HG03565 (cell line): ENCODE data around the gene PON2.
"Not testable (repeated sequence)": the region's sequence is repeated elsewhere in the genome, so short reads cannot be mapped to it uniquely, and the experiment has no call there.

Source experiments
- ATAC-seq: cut with Tn5 transposase; IDR thresholded peaks from one replicate; pipeline ENCODE4 v1.9.1; 2021; ENCODE audit warnings: mild to moderate bottlenecking, moderate library complexity; ENCODE audit not compliant: unreplicated experiment

The PON2 gene

DNA sequence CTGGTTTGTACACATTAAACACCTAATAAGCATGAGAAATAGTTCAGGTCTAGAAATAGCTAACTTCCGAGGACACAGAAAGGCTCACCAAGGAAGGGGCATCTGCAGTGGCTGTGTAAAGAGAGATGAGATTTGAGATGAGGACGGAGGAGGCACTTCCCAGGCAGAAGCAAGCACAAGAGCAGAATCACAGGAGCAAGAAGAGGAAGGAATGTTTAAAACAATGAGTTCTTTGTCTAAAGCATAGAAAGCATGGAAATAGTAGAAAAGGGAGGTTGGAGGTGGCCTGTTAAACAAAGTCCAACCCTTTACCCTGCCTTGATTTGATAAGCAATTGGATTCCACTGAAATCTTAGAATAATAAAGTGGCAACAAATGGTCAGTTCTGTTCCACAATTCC lies 27.1 kb downstream of the PON2 start:
- ATAC-seq: no peak

DNA sequence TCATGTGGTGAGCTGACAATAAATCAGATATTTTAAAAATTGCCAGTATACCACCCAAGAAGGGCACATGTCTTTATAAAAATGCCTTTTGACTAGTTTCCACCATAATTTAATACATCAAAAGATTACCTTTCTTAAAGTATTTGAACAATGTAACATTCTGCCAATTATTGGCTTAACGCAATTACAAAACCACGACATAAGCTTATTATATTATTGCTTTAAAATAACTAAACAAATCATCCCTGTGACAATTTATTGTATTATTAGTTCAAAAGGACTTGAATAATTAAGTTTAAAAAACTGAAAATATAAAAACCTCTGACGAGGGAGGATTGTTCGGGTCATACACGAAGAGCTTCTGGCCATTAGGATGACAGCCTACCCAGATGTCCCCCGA lies 29.0 kb downstream of the PON2 start:
- ATAC-seq: no peak

DNA sequence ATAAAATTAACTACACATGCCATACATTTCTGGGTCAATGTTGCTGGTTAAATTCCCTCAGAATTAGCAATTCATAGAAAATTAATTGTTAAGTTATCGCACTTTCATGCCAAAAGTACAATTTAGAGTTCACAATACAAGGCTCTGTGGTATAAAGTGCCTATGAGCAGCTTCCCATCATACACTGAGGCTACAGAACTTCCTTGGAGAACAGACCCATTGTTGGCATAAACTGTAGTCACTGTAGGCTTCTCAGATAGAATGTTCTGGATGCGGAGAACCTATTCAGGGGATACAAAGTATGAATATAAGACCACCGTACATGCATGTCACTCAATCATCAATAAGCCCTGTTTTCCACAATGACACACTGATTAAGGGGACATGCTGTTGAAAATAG lies 29.6 kb downstream of the PON2 start:
- no peak for ATAC-seq

DNA sequence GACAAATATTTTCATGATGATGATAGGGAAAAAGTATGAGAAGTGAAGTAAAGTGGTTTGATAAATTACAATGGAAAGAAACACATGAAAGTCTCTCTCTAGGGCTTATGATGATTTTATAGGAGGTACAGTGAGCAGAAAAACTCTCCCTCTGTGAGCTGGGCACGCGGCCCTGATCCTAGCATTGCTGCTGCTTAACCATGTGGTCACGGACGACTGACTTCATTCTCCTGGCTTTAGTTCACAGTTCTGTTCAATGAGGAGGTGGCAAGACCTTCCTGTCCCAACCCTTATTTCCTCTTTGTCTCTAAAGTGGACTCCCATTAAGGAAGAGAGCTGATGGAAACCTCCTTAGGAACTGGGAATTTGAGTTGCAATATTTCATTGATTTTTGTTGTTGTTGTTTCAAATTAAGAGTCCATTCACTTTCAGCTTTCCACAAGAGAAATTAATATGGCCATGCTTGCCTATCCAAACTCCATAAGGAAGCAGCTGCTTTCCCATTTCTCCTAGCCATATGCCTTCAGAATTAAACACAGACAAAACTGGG lies 30.4 kb downstream of the PON2 start:
- ATAC-seq: no peak

DNA sequence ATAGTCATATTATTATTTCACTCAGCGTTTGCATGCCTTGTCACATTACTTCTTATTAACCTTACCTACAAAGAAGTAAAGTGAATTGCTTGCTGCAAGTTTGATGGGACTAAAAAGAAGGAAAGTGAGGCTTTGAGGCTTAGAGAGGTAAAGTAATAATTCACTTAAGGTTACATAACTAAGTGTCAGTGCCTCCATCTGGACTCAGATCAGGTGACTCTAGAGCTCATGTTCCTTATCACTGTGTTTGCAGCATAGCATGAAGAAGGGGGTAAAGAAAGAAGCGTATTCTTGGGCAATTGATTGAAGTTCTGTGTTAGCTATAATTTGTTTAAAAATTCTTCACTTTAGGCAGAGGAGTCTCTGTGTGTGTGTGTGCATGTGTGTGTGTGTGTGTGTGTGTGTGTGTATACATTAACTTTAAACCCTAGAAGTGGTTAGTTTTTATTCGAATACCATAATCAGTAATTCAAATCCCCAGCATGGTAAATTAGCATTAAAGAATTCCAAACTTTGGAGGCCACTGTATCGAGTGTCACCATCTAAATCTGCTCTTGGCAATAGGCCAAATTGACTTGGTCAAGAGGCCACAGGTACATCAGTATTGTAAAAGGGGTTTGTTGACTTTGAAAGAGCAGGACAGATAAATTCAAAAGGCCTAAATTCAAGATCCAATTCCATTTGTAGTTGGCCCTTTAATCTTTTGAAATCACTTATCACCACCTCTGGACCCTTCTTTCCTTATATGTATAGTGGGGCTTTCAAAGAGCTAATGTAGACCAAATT lies 36.5 kb downstream of the PON2 start:
- ATAC-seq: no peak

DNA sequence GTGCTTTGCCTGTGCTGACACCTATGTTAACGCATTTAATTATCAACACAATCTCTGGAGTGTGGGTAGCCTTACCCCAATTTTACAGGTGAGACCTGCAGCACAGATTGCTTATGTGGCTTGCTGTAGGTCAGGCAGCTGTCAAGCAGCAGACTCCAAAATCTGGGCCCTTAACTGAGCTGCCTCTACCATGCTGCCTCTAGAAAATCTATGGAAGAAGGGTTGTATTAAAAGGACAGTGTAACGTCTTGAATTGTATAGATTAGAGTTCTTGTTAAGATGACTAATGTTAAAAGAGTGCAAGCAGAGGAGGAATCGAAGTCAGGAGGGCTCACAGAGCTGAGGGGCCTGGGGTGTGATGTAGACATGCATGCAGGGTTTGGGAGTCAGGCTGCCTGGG lies 37.4 kb downstream of the PON2 start:
- no peak for ATAC-seq

DNA sequence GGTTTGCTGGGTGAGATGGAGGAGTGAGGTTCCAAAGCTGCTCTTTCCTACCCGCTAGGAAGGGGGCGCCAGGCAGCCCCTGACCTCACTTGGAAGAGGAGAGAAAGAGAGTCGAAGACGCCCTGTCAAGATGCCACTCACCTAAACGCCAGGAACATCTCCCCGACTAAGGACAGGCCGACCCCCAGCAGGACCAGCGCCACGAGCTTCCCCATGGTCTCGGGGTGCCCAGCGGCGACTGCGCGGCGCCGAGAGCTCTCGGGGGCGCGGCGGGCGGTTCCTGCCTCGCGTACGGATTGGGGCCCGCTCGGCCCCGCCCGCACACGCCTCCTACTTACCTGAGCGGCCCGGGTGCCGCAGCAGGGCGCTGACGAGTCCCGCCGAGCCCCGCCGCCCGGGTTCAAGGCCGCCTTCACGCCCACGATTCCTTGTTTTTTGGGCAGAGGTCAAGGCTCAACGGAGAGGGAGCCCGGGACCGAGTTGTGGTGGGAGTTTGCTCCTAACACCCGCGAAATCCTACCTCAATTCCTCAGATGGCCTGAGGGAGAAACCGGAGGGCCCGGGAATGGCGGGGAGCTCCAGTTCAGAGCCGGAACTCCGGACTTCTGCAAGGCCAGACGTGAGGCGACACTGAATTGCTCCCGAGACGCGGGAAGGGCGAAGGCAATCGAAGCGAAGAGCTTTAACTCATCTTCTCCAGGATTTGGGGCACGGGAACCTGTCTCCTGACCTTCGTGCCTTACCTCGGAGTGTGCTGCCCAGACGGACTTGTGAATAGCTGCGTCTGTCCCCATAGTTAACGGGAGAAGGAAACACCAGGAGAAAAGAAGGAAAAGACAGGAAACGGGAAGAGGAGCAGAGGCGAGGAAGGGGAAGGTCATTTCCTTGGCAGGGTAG lies 38.4 kb downstream of the PON2 start, which contains the start of gene PON3:
TSS of gene PON3 (minus strand) at position 240 of the 897 bp plus-strand sequence. CDS start at position 215, 25 bp downstream.
- no peak for ATAC-seq

DNA sequence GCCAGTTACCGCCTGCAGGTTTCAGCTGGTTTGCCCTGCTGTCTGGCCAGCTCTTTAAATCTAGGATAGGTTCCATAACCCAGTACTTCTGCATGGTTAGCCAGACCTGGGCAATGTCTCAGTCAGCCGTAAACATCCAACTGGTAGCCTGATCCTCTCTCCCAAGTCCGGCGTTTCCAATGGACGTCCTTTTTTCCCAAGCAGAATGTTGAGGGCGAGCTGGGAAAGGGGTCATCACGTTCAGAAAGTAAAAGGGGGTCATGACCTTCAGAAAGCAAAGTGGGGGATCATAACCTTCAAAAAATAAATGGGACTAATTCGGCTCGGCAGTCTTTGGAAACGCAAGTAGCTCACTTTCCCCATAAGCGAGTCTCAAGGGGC lies 39.1 kb downstream of the PON2 start:
- ATAC-seq: no peak

DNA sequence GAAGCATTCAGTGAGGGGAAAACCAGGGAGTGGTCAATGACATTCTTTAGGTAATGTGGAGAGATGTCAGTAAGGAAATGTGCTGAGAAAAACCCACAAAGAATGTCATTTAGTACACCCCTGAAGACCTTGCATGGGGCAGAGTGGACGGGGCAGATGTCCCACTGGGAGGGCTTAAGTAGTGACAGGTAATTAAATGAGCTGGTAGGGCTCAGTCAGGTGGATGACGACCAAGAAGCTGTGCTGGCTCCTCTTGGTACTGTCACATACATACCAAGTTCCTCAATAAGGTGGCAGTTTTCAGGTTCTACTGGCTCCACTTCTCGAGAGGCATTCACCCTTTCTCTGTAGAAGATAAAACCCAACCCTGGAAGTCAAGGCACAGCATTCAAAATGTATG lies 40.5 kb downstream of the PON2 start:
- no peak for ATAC-seq

DNA sequence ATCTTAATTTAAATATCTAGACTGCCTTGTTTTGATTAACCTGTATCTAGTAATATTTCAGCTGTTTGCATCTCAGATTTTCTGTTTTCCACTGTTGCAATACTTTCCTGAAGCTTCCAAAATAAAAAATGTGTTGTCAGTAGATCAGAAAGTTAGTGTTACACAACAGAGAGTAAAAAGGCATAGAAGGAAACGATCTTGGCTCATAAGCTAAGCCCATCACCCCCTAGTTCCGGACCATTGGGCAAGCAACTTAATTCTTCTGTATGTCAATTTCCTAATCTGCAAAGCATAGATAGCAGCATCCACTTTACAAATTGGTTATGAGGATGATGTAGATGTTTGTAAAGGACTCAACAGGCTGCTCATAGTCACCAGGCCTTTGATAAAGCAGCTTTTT lies 43.1 kb downstream of the PON2 start:
- no peak for ATAC-seq

DNA sequence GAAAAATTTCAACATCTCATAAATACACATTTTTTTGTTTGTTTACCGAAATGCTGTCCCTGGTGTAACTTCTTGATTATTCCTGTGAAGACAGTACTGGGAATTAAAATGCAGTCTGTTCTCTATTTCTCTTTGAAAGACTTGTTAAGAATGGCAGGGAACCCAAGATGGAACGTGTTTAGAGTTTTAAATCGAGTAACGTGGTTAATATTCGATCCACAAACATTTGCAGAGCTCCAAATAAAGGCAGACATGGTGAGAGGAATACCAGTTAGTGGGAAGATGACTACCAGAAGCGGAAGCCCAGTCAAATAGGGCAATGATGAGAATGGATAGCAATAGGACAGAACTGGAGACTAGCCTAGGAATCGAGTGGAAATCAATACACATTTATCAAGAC lies 45.3 kb downstream of the PON2 start:
- no peak for ATAC-seq

DNA sequence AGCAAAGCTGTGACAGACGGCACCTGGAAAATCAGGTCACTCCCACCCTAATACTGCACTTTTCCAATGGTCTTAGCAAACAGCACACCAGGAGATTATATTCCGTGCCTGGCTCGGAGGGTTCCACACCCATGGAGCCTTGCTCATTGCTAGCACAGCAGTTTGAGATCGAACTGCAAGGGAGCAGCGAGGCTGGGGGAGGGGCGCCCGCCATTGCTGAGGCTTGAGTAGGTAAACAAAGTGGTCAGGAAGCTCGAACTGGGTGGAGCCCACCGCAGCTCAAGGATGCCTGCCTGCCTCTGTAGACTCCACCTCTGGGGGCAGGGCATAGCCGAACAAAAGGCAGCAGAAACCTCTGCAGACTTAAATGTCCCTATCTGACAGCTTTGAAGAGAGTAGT lies 55.4 kb downstream of the PON2 start:
- not testable (repeated sequence) for ATAC-seq

DNA sequence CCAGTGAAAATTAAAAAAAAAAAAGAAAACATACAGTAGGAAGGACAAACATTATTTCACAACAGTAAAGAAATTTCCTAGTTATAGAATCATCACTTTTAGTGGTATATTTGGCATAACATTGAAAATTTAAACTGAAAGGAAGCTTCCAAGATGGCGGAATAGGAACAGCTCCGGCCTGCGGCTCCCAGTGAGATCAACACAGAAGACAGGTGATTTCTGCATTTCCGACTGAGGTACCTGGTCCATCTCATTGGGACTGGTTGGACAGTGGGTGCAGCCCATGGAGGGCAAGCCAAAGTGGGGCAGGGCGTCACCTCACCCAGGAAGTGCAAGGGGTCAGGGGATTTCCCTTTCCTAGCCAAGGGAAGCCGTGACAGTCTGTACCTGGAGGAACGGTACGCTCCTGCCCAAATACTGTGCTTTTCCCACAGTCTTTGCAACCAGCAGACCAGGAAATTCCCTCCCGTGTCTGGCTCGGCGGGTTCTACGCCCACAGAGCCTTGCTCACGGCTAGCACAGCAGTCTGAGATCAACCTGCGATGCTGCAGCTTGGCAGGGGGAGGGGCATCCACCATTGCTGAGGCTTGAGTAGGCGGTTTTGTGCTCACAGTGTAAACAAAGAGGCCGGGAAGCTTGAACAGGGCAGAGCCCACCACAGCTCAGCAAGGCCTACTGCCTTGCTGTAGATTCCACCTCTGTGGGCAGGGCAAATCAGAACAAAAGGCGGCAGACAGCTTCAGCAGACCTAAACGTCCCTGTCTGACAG lies 58.0 kb downstream of the PON2 start:
- ATAC-seq: no peak

DNA sequence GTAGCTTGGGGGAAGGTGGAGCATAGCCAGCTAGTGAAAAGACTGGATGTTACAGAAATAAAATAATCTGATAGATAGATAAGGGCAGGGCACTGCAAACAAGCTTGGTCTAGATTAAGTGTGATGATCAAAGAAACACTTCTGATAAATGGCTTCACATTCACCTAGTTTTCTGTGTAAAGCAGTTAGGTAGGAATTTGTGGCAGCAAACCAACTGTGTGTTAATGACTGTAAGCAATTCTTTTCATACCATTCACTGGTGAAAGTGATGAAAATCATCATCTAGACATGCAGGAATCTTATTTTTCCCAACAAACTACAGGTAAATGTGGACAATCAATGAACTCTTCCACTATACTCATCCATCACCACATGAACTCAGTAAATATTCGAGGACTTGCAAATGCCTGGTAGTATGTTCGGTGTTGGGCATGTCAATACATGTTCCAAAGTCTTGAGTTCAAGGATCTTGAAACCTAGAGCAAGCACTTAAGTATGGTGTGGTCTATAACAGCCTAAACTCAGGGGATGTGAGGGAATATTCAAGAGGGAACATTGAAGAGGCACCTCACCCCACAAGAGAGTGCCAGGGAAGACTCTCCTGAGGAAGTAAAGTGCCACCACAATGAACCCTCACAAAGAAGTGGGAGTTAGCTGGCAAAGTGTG lies 59.1 kb downstream of the PON2 start:
- ATAC-seq: no peak

DNA sequence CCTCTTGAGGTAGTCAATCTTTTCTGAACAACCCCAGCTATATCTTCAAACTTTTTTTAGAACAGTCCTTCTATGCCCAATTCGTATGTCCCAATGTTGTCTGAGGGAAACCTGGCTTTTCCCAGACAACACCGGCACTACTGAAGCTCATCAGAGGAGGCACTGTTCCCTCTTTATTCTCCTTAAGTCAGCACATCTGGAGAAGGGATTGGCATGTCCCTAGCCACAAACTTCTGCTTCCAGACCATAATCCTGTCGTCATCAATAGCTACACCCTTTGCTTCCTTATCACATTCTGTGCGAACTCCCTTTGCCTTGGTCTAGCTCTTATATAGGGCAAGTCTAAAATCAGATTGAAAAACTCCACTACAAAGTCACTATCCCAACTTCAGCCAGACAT lies 61.5 kb downstream of the PON2 start:
- no peak for ATAC-seq

DNA sequence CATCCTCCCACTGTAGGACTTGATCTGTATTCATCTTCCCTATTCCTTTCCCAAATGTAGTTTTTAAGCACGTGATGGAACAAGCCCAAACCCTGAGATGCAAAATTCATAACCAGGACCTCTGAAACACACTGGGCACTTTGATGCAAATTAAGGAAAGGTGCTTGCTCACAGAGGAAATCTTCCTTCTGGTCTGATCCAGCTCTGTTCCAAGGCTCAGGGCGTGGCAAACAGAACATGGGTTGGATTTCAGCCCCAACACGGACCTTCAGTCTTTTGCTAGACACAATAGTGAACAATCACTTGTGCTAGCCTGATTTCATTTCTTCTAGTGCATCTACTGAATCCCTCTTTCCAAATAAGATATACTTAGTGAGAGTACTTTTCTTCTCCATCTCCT lies 66.6 kb downstream of the PON2 start:
- no peak for ATAC-seq

DNA sequence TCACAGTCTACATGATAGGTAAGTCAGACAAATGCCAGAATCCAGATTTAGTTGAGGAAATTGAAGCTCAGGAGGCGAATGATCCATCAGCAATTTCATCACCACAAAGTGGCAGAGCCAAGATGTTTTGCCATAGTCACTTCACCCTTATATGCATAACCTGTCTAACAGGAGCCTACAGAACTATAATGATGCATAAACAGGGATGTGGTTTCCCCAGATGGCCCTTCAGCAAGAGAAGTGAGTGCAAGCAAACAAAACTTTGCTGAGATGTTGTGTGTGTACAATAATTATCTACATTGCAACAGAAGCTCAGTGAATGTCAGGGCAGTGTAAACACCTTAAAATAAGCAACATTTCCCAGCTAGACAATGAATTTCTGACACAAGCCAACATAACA lies 67.2 kb downstream of the PON2 start:
- no peak for ATAC-seq

DNA sequence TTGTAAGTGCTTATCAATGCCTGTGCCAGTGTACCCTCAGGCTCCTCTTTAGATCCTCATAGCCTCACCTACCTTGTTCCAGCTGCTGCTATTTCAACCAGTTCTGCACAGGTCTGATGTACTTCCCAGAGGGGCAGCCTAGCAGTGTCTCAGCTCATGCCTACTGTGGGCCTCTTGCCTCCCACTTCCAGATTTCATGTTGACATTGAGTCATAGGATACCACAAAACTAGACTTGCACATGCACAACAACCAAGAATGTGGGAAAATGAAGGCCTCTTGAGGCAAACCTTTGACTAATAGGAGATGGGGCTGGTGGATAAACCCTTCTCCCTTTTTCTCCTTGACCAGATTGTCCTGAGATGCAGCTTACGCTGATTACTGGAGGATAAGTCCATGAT lies 69.7 kb downstream of the PON2 start:
- ATAC-seq: no peak

DNA sequence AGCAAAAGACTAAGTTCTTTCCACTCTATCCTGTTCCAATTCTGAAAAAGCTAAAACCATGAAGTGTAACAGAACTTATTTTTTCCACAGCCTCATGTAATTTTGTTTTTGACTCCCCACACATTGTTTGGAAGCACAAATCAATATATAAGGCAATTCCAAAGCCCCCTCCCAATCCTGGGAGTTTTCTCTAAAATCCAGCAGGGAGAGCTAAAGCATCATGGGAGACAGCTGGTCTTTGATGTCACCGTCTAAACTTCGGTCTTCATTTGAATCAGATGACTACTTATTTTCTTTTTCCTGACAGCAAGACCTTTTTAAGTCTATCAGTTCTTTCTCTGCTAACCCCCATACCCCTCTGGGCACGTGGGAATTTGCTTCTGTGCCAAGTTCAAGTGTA lies 77.2 kb downstream of the PON2 start:
- ATAC-seq: no peak
